Heart left ventricle (tissue), 13 donors: Measurements from ENCODE around the gene DHX8.

ENCODE experiments used
- POLR2A ChIP-seq, 2 donors: fragments of 450-650 bp; IDR thresholded peaks; one replicate each; pipeline ENCODE4 v1.6.1; 2017; ENCODE audit warnings: antibody characterized with exemption in 2 of 2, mild to moderate bottlenecking in 2 of 2, moderate library complexity in 2 of 2
- TF ChIP-seq, protein P1 (sequence below), 12 donors: fragments of 200-600 bp; sonication (generic) in 4 of 12; IDR thresholded peaks; one replicate each; pipeline versions ENCODE4 v1.5.0 to v1.8.0; 2018 to 2022; ENCODE audit warnings: antibody characterized with exemption in 12 of 12, mild to moderate bottlenecking in 5 of 12
- donor health status: ischemic (EF 13 %, LVEDD 7.1; RV severe dilation, severe dysfunction).
- donor health status: DM: no; HTN: yes; CAD: no.
- donor health status: DM: no; HTN: no; CAD: no.
- donor health status: ischemic (EF 25% LVEDD 6.9; RV normal size, moderate dysfunction).
- donor health status: ischemic (EF 25% LVEDD 5.7; RV mildly dilated, moderate dysfunction).
- donor health status: ischemic (EF 35%, LVEDD 5.7; RV mildly dilated, moderate dysfunction).
- donor health status: nonischemic (EF 11% LVEDD 7.7; RV severe dilation, severe dysfunction).
- donor health status: DM: yes; HTN: yes; CAD: no.
- donor health status: PGD.
- donor health status: ischemic (EF 29% LVEDD 5.4; RV normal size, mild dysfunction).
- donor health status: nonischemic (EF 23%, LVEDD 6.1; RV moderate dilation, normal function).

DNA sequence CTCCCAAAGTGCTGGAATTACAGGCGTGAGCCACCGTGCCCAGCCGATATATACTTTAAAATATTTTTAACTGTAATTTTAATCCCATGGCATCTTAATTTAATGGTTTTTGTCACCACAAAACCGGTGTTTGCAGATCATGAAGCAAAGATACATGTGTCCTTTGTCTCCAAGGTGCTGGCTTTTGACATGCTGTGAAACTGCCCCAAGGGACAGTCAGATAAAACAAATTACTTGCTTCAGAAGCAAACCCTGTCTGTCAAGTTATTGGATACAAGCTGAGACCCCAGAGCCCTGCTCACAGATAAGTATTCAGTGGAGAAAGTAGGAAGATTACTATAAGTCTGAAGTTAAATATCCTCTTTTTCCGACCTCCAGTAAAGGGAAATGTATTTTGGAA lies 45.1 kb upstream of the DHX8 start:
- TF ChIP-seq, protein P1, sequence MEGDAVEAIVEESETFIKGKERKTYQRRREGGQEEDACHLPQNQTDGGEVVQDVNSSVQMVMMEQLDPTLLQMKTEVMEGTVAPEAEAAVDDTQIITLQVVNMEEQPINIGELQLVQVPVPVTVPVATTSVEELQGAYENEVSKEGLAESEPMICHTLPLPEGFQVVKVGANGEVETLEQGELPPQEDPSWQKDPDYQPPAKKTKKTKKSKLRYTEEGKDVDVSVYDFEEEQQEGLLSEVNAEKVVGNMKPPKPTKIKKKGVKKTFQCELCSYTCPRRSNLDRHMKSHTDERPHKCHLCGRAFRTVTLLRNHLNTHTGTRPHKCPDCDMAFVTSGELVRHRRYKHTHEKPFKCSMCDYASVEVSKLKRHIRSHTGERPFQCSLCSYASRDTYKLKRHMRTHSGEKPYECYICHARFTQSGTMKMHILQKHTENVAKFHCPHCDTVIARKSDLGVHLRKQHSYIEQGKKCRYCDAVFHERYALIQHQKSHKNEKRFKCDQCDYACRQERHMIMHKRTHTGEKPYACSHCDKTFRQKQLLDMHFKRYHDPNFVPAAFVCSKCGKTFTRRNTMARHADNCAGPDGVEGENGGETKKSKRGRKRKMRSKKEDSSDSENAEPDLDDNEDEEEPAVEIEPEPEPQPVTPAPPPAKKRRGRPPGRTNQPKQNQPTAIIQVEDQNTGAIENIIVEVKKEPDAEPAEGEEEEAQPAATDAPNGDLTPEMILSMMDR (IDR thresholded peaks at IDR 0.05) = no peak
- TF ChIP-seq POLR2A (IDR thresholded peaks at IDR 0.05) = no peak
